HEK293 (cell line): Measurements from ENCODE around the gene PLA2G4B.

Experiments used
- HOXD13 ChIP-seq: sonication (generic); formaldehyde crosslinking; IDR thresholded peaks from 2 replicates; pipeline ENCODE4 v1.8.0; 2022; ENCODE audit warnings: missing genetic modification reagents, borderline replicate concordance
- IKZF3 ChIP-seq: fragments of 450-650 bp; IDR thresholded peaks from 2 replicates; pipeline ENCODE4 v1.5.0; 2018; ENCODE audit warnings: missing biosample characterization, mild to moderate bottlenecking, missing genetic modification characterization, moderate library complexity
- RBAK ChIP-seq: fragments of 450-650 bp; formaldehyde crosslinking; IDR thresholded peaks from 2 replicates; pipeline ENCODE4 v1.5.1; 2016; ENCODE audit warnings: missing biosample characterization, missing genetic modification characterization
- YY1 ChIP-seq: fragments of 450-650 bp; formaldehyde crosslinking; IDR thresholded peaks from 2 replicates; pipeline ENCODE4 v1.5.1; 2018; ENCODE audit warnings: missing biosample characterization, missing genetic modification characterization
- YY2 ChIP-seq: fragments of 450-650 bp; formaldehyde crosslinking; IDR thresholded peaks from 2 replicates; pipeline ENCODE4 v1.5.1; 2016; ENCODE audit warnings: missing biosample characterization, missing genetic modification characterization
- ZBTB17 ChIP-seq: fragments of 450-650 bp; formaldehyde crosslinking; IDR thresholded peaks from 2 replicates; pipeline ENCODE4 v1.5.1; 2016; ENCODE audit warnings: missing biosample characterization, missing genetic modification characterization
- ZBTB8A ChIP-seq: fragments of 450-650 bp; formaldehyde crosslinking; IDR thresholded peaks from 2 replicates; pipeline ENCODE4 v1.5.1; 2016; ENCODE audit warnings: missing biosample characterization, missing genetic modification characterization
- ZFHX2 ChIP-seq: fragments of 450-650 bp; formaldehyde crosslinking; conservative IDR thresholded peaks from 2 replicates; pipeline ENCODE4 v1.5.1; 2016; ENCODE audit warnings: missing biosample characterization, missing genetic modification characterization
- ZIC2 ChIP-seq: fragments of 450-650 bp; formaldehyde crosslinking; IDR thresholded peaks from 2 replicates; pipeline ENCODE4 v1.5.1; 2016; ENCODE audit warnings: missing biosample characterization, missing genetic modification characterization
- ZNF221 ChIP-seq: fragments of 450-650 bp; formaldehyde crosslinking; IDR thresholded peaks from 2 replicates; pipeline ENCODE4 v1.5.1; 2017; ENCODE audit warnings: missing biosample characterization, missing genetic modification characterization, borderline replicate concordance
- ZNF23 ChIP-seq: fragments of 450-650 bp; formaldehyde crosslinking; IDR thresholded peaks from 2 replicates; pipeline ENCODE4 v1.5.1; 2016; ENCODE audit warnings: missing biosample characterization, missing genetic modification characterization, borderline replicate concordance
- ZNF266 ChIP-seq: fragments of 450-650 bp; formaldehyde crosslinking; IDR thresholded peaks from 2 replicates; pipeline ENCODE4 v1.5.1; 2016; ENCODE audit warnings: missing biosample characterization, missing genetic modification characterization, low read depth
- ZNF311 ChIP-seq: fragments of 450-650 bp; formaldehyde crosslinking; IDR thresholded peaks from 2 replicates; pipeline ENCODE4 v1.5.1; 2017; ENCODE audit warnings: missing biosample characterization, missing genetic modification characterization, borderline replicate concordance
- ZNF366 ChIP-seq: fragments of 450-650 bp; formaldehyde crosslinking; conservative IDR thresholded peaks from 2 replicates; pipeline ENCODE4 v1.5.1; 2016; ENCODE audit warnings: missing biosample characterization, missing genetic modification characterization
- ZNF423 ChIP-seq: fragments of 450-650 bp; formaldehyde crosslinking; IDR thresholded peaks from 2 replicates; pipeline ENCODE4 v1.5.1; 2016; ENCODE audit warnings: missing biosample characterization, missing genetic modification characterization
- ZNF548 ChIP-seq: fragments of 450-650 bp; formaldehyde crosslinking; IDR thresholded peaks from 2 replicates; pipeline ENCODE4 v1.5.1; 2016; ENCODE audit warnings: missing biosample characterization, missing genetic modification characterization
- ZNF561 ChIP-seq: fragments of 450-650 bp; IDR thresholded peaks from 2 replicates; pipeline ENCODE4 v1.5.1; 2018; ENCODE audit warnings: missing biosample characterization, missing genetic modification characterization, borderline replicate concordance
- ZNF585B ChIP-seq: fragments of 450-650 bp; formaldehyde crosslinking; IDR thresholded peaks from 2 replicates; pipeline ENCODE4 v1.5.1; 2016; ENCODE audit warnings: missing biosample characterization, missing genetic modification characterization
- ZNF623 ChIP-seq: fragments of 450-650 bp; formaldehyde crosslinking; IDR thresholded peaks from 2 replicates; pipeline ENCODE4 v1.5.1; 2016; ENCODE audit warnings: missing biosample characterization, missing genetic modification characterization
- ZNF701 ChIP-seq: fragments of 450-650 bp; formaldehyde crosslinking; IDR thresholded peaks from 2 replicates; pipeline ENCODE4 v1.5.1; 2016; ENCODE audit warnings: missing biosample characterization, missing genetic modification characterization
- ZNF776 ChIP-seq: fragments of 450-650 bp; formaldehyde crosslinking; IDR thresholded peaks from 2 replicates; pipeline ENCODE4 v1.5.0; 2017; ENCODE audit warnings: missing biosample characterization, missing genetic modification characterization, borderline replicate concordance
- ZNF791 ChIP-seq: fragments of 450-650 bp; formaldehyde crosslinking; IDR thresholded peaks from 2 replicates; pipeline ENCODE4 v1.5.1; 2016; ENCODE audit warnings: missing biosample characterization, missing genetic modification characterization
- ZNF830 ChIP-seq: fragments of 450-650 bp; IDR thresholded peaks from 2 replicates; pipeline ENCODE4 v1.5.0; 2018; ENCODE audit warnings: missing biosample characterization, missing genetic modification characterization, low read depth, mild to moderate bottlenecking, moderate library complexity
- TF ChIP-seq, protein P1 (sequence below): fragments of 450-650 bp; formaldehyde crosslinking; IDR thresholded peaks from 2 replicates; pipeline ENCODE4 v1.5.1; 2016; ENCODE audit warnings: missing biosample characterization, missing genetic modification characterization, borderline replicate concordance
- TF ChIP-seq, protein P2 (sequence below): fragments of 450-650 bp; formaldehyde crosslinking; IDR thresholded peaks from 2 replicates; pipeline ENCODE4 v1.5.0; 2017; ENCODE audit warnings: missing biosample characterization, missing genetic modification characterization, borderline replicate concordance
- TF ChIP-seq, protein P3 (sequence below): fragments of 450-650 bp; formaldehyde crosslinking; IDR thresholded peaks from 2 replicates; pipeline ENCODE4; 2016; ENCODE audit warnings: missing biosample characterization, missing genetic modification characterization
- TF ChIP-seq, protein P4 (sequence below): fragments of 450-650 bp; formaldehyde crosslinking; IDR thresholded peaks from 2 replicates; pipeline ENCODE4 v1.5.1; 2016; ENCODE audit warnings: missing biosample characterization, missing genetic modification characterization
- TF ChIP-seq, protein P5 (sequence below): fragments of 450-650 bp; formaldehyde crosslinking; IDR thresholded peaks from 2 replicates; pipeline ENCODE4 v1.5.1; 2017; ENCODE audit warnings: missing biosample characterization, missing genetic modification characterization

PLA2G4B gene

DNA sequence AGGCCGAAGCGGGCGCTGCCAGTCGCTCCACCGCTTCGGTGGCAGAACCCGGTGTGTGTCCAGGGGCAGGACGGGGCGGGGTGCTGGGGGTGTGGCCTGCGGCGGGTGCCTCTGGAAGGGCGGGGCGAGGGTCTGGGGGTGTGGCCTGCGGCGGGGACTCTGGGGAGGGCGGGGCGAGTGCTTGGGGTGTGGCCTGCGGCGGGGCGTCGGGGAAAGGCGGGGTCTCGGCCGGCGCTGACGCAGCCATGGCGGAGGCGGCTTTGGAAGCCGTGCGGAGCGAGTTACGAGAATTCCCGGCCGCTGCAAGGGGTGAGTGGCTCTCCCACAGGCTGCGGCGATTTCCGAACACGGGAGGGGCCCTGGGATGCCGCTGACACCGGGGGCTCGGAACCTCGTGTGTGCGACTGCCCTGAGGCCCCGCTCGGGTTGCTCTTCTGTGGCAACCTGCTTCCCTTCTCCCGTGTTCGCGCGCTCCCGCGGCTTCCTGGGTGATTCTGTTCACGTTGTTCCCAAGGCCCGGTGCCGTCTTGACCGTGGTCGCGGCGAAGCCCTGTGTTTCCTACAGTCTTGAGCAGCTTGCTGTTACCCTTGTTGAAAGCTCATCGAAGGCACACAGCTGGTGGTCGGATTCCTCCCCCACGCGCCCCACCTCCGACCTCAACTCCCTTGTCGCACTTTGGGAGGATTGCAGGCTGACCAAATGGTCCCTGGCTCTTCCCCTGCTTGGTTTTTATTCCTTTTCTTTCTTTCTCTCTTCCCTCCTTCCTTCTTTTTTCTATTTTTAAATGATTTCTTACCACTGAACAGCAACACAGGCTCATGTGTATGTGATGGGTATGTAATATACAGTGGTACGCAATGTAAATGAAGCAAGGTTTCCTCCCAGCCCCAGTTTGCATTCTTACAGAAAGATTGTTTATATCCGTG lies 10.5 kb upstream of the PLA2G4B start, which contains the start of gene JMJD7 (continued):
- no peak for TF ChIP-seq ZBTB8A
- TF ChIP-seq, protein P1, sequence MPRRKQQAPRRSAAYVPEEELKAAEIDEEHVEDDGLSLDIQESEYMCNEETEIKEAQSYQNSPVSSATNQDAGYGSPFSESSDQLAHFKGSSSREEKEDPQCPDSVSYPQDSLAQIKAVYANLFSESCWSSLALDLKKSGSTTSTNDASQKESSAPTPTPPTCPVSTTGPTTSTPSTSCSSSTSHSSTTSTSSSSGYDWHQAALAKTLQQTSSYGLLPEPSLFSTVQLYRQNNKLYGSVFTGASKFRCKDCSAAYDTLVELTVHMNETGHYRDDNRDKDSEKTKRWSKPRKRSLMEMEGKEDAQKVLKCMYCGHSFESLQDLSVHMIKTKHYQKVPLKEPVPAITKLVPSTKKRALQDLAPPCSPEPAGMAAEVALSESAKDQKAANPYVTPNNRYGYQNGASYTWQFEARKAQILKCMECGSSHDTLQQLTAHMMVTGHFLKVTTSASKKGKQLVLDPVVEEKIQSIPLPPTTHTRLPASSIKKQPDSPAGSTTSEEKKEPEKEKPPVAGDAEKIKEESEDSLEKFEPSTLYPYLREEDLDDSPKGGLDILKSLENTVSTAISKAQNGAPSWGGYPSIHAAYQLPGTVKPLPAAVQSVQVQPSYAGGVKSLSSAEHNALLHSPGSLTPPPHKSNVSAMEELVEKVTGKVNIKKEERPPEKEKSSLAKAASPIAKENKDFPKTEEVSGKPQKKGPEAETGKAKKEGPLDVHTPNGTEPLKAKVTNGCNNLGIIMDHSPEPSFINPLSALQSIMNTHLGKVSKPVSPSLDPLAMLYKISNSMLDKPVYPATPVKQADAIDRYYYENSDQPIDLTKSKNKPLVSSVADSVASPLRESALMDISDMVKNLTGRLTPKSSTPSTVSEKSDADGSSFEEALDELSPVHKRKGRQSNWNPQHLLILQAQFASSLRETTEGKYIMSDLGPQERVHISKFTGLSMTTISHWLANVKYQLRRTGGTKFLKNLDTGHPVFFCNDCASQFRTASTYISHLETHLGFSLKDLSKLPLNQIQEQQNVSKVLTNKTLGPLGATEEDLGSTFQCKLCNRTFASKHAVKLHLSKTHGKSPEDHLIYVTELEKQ, result no peak
- TF ChIP-seq ZNF791, result no peak
- TF ChIP-seq RBAK (tag by site-specific recombination), result no peak
- TF ChIP-seq ZNF423, result 0 out of 2 replicates have a peak, but pooled peaks have one; percentile 47
- no peak for TF ChIP-seq ZNF623 (tag by site-specific recombination)
- TF ChIP-seq ZIC2, result peak; percentile 40
- TF ChIP-seq ZNF585B (tag by site-specific recombination), result no peak
- TF ChIP-seq ZNF366 (tag by site-specific recombination), result no peak; the same call in 1 of the 2 replicates
- TF ChIP-seq, protein P2, sequence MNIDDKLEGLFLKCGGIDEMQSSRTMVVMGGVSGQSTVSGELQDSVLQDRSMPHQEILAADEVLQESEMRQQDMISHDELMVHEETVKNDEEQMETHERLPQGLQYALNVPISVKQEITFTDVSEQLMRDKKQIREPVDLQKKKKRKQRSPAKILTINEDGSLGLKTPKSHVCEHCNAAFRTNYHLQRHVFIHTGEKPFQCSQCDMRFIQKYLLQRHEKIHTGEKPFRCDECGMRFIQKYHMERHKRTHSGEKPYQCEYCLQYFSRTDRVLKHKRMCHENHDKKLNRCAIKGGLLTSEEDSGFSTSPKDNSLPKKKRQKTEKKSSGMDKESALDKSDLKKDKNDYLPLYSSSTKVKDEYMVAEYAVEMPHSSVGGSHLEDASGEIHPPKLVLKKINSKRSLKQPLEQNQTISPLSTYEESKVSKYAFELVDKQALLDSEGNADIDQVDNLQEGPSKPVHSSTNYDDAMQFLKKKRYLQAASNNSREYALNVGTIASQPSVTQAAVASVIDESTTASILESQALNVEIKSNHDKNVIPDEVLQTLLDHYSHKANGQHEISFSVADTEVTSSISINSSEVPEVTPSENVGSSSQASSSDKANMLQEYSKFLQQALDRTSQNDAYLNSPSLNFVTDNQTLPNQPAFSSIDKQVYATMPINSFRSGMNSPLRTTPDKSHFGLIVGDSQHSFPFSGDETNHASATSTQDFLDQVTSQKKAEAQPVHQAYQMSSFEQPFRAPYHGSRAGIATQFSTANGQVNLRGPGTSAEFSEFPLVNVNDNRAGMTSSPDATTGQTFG, result no peak
- no peak for TF ChIP-seq ZNF701 (tag by site-specific recombination)
- TF ChIP-seq, protein P3, sequence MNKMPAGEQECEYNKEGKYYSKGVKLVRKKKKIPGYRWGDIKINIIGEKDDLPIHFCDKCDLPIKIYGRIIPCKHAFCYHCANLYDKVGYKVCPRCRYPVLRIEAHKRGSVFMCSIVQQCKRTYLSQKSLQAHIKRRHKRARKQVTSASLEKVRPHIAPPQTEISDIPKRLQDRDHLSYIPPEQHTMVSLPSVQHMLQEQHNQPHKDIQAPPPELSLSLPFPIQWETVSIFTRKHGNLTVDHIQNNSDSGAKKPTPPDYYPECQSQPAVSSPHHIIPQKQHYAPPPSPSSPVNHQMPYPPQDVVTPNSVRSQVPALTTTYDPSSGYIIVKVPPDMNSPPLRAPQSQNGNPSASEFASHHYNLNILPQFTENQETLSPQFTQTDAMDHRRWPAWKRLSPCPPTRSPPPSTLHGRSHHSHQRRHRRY (tag by site-specific recombination), result no peak
- TF ChIP-seq HOXD13 (CRISPR knock-in tag), result no peak
- TF ChIP-seq ZNF221 (tag by site-specific recombination), result no peak
- TF ChIP-seq ZBTB17 (tag by site-specific recombination), result peak; percentile 45; the same call in 1 of the 2 replicates
- no peak for TF ChIP-seq ZNF311 (tag by site-specific recombination)
- TF ChIP-seq IKZF3 (tag by site-specific recombination), result peak; percentile 51; the same call in 1 of the 2 replicates
- TF ChIP-seq ZFHX2 (tag by site-specific recombination), result peak; percentile 49
- TF ChIP-seq ZNF561 (tag by site-specific recombination), result no peak
- no peak for TF ChIP-seq ZNF830 (tag by site-specific recombination)
- no peak for TF ChIP-seq ZNF23 (tag by site-specific recombination)
- TF ChIP-seq YY1 (tag by site-specific recombination), result peak; percentile 45; the same call in 1 of the 2 replicates
- TF ChIP-seq, protein P4, sequence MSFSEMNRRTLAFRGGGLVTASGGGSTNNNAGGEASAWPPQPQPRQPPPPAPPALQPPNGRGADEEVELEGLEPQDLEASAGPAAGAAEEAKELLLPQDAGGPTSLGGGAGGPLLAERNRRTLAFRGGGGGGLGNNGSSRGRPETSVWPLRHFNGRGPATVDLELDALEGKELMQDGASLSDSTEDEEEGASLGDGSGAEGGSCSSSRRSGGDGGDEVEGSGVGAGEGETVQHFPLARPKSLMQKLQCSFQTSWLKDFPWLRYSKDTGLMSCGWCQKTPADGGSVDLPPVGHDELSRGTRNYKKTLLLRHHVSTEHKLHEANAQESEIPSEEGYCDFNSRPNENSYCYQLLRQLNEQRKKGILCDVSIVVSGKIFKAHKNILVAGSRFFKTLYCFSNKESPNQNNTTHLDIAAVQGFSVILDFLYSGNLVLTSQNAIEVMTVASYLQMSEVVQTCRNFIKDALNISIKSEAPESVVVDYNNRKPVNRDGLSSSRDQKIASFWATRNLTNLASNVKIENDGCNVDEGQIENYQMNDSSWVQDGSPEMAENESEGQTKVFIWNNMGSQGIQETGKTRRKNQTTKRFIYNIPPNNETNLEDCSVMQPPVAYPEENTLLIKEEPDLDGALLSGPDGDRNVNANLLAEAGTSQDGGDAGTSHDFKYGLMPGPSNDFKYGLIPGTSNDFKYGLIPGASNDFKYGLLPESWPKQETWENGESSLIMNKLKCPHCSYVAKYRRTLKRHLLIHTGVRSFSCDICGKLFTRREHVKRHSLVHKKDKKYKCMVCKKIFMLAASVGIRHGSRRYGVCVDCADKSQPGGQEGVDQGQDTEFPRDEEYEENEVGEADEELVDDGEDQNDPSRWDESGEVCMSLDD (tag by site-specific recombination), result no peak
- TF ChIP-seq ZNF266 (tag by site-specific recombination), result no peak
- TF ChIP-seq YY2, result no peak
- TF ChIP-seq, protein P5, sequence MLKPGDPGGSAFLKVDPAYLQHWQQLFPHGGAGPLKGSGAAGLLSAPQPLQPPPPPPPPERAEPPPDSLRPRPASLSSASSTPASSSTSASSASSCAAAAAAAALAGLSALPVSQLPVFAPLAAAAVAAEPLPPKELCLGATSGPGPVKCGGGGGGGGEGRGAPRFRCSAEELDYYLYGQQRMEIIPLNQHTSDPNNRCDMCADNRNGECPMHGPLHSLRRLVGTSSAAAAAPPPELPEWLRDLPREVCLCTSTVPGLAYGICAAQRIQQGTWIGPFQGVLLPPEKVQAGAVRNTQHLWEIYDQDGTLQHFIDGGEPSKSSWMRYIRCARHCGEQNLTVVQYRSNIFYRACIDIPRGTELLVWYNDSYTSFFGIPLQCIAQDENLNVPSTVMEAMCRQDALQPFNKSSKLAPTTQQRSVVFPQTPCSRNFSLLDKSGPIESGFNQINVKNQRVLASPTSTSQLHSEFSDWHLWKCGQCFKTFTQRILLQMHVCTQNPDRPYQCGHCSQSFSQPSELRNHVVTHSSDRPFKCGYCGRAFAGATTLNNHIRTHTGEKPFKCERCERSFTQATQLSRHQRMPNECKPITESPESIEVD (tag by site-specific recombination), result no peak
- no peak for TF ChIP-seq ZNF548
- no peak for TF ChIP-seq ZNF776
